Measurements from ENCODE around the gene SYF2.
"Not testable (repeated sequence)": the region's sequence is repeated elsewhere in the genome, so short reads cannot be mapped to it uniquely, and the experiment has no call there.

Gene SYF2

DNA sequence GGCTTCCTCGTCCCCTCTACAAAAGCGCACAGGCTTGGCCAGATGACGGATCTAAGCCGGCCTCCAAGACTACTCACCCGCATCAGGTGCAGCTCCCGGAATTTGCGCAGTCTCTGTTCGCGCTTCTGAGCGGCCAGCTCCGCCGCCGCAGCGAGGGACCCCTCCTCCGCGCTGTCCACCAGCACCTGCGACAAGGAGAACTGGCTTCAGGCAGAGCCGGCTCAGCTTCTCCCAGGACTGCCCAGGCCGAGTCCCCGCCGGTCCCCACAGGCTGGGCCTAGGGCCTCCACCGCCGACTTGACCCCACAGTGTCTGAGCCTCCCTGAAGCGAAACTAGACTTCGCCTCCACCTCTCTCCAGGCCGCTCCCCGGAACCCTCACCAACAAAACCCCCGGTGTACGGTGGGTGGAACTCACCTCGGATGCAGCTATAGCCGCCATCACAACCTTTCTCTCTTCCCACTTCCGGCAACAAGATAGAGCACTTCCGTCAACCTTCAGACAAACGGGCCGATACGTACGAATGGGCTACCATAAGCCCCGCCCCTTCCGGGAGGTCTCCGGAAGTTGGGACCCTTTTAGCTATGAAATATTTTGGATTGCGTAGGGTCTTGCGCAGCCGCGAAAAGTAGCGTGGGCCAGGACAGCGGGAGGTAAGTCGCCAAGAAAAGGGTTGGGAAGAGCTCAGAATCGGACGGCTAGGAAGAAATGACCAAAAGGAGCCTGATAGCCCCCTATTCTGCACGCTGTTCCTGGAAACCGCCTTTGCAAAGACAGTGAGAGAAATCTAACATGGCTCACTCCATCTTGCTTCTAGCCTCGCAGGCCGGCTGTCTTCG is at the start of gene SYF2:
Gene SYF2, minus strand, starts transcription at position 476 of the 839 bp plus-strand sequence. Its CDS starts 35 bp downstream, at position 441.
- peak; percentile 78 to 79 for DNase-seq (ENCODE audit: low read depth in 2 of 2)

DNA sequence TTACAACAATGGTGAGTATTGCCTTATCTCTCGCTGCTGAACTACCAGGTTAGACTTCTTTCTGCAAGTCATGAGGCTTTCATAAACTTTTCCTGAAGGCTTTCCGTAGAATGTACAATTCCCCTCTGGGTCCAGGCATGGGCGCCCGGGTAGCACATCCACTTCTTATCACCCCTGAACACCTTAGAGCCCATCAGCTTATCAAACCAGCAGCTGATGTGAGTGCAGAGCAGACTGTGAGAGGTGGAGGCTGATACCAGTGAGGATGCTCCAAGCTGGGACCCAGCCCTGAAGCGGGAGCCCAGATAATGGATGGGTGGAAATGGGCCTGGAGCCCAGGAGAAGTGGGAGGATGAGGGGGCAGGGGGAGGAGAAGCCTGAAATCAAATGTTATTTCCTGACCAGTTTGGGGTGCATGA is 47.4 kb upstream of the SYF2 start:
- DNase-seq (ENCODE audit: low read depth in 2 of 2), result not testable (repeated sequence)

DNA sequence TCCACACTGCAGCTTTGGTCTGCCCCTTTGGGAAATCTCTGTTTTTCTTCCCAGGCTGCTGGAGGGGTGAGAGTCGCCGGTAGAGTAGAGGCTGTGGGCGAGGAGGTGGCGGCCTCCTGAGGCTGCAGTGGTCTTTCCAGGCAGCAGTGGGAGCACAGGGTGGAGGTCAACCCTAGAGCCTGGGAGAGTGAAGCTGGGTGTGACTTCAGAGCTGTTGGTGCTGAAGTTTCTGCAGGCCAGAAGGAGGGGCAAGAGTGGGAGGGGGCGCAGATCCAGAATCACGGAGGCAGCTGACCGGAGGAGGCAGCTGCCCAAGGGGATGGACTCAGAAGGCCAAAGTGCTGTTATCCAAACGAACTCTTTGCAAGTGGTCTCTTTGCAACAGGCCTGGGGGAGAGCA is 46.5 kb upstream of the SYF2 start:
- not testable (repeated sequence) for DNase-seq (ENCODE audit: low read depth in 2 of 2)

DNA sequence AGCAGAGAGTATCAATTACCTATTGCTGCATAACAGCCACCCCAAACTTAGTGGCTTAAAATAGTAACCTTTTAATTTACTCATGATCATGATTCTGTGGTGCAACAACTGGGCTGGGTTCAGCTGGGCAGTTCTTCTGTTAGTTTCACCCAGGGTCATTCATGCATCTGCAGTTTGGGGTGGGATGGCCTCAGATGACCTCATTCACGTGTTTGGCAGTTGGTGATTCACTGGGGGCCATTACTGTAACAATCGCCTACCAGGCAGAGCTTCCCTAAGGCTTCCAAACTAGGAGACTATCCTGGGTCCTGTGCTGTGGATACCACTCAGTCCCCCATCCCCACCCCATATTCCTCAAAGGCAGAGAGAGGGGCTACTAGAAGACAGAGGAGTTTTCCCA is 46.1 kb upstream of the SYF2 start:
- DNase-seq (ENCODE audit: low read depth in 2 of 2), result not testable (repeated sequence)

- not testable (repeated sequence) for DNase-seq (ENCODE audit: low read depth in 2 of 2)
Observed at GRCh38 chr1:25277295-25277694, 45.0 kb upstream of the SYF2 start.

GRCh38 chr1:25275648-25276047 is 43.3 kb upstream of the SYF2 start:
- not testable (repeated sequence) for DNase-seq (ENCODE audit: low read depth in 2 of 2)

DNA sequence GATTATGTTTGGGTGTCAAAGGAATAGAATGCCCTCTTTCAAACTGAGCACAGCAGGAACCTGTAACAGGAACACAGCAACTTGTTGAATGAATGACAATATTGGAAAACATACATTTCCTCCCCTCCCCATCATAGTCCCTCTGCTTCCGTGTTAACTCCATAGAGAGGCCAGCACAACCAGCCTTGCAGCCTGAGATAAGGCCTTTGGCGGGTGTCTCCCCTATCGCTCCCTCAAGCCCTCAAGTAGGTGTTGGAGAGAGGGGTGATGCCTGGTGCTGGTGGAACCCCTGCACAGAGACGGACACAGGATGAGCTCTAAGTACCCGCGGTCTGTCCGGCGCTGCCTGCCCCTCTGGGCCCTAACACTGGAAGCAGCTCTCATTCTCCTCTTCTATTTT is 39.9 kb upstream of the SYF2 start, which contains the start of gene RHD:
Gene RHD, plus strand, starts transcription at position 272 of the 400 bp plus-strand sequence. Its CDS starts 39 bp downstream, at position 311.
- DNase-seq (ENCODE audit: low read depth in 2 of 2), result not testable (repeated sequence)

DNA sequence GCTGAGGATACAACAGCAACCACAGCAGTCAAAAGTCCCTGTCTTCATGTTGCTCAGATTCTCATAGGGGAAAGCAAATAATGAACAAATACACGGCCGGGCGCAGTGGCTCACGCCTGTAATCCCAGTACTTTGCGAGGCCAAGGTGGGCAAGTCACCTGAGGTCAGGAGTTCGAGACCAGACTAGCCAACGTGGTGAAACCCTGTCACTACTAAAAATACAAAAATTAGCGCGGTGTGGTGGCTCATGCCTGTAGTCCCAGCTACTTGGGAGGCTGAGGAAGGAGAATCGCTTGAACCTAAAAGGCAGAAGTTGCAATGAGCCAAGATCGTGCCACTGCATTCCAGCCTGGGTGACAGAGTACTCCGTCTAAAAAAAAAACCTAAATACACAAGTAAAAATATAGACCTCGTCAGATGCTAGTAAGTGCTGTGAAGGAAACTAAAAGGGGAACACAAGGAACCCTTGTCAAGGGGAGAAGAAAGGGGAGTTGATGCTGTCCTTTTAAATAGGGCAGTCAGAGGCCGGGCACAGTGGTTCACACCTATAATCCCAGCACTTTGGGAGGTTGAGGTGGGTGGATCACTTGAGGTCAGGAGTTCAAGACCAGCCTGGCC is 36.0 kb upstream of the SYF2 start:
- DNase-seq (ENCODE audit: low read depth in 2 of 2), result not testable (repeated sequence)

GRCh38 chr1:25267288-25268142 is 35.2 kb upstream of the SYF2 start:
- peak; percentile 92 for DNase-seq (ENCODE audit: low read depth in 2 of 2)

DNA sequence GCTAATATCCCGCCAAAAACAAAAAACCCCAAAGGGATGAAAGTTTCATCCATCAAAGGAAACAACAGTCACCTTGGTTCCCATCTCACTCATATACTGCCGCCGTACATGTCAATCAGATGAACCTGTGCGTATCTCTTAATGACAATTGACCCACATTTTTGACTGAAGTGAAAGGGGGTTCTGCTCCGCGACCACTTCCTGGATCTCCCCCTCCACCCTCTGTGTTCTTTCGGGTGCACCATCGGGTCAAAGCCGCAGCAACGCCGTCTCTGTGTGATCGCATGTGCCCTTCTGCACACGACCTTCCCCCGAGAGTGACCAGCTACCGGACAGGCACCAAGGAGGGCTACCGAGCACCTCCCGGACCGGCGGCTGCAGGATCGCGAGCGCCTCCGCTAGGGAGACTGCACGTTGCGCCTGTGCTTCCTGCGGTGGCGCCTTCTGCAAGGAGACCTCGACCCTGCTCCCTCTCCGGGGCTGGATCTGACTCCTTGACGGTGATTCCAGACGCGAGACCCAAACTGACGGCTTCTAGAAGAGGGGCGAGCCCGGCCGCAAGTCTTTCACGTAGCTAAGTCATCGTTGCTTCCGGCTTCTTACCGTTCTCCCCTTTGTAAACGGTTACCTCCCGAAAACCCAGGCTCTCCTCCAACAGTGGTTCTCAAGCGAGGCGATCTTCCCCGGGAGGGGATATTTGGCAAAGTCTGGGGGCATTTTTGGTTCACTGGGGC is 34.4 kb upstream of the SYF2 start:
- DNase-seq (ENCODE audit: low read depth in 2 of 2), result not testable (repeated sequence)

- not testable (repeated sequence) for DNase-seq (ENCODE audit: low read depth in 2 of 2)
Observed at GRCh38 chr1:25260336-25260735, 28.0 kb upstream of the SYF2 start.

DNA sequence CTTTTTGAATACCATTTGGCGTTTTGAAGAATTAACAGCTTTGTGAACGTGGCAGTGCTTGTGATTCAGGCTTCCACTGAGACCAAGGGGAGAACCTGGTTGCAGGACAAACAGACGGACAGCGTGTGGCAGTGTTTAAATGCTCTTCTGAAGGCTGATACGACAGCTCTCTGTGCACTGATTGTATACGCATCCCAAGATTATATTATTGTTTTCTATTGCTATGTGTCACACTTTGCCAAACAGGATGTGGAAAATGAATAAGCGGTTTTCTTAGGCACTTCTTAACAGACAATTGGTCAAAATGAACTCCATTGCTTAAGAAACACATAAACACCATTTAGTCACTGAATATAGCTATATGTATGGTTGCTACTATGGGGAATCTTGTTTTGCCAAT is 27.5 kb upstream of the SYF2 start:
- DNase-seq (ENCODE audit: low read depth in 2 of 2), result not testable (repeated sequence)

- DNase-seq (ENCODE audit: low read depth in 2 of 2), result no peak
Observed at GRCh38 chr1:25257196-25257595, 24.9 kb upstream of the SYF2 start.

DNA sequence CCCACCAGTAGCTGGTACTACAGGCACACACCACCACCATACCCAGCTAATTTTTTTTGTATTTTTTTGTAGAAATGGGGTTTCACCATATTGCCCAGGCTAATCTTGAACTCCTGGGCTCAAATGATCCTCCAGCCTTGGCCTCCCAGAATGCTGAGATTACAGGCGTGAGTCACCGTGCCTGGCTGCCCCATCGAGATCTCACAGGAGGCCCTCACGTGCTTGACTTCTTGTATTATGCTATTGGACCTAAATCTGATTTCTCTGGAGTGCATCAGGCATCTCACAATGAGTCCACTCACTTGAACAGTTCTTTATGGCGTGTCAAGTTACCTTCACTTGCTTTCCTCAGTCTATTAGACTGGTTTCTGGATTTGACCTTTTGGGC is 24.3 kb upstream of the SYF2 start:
- DNase-seq (ENCODE audit: low read depth in 2 of 2), result no peak

DNA sequence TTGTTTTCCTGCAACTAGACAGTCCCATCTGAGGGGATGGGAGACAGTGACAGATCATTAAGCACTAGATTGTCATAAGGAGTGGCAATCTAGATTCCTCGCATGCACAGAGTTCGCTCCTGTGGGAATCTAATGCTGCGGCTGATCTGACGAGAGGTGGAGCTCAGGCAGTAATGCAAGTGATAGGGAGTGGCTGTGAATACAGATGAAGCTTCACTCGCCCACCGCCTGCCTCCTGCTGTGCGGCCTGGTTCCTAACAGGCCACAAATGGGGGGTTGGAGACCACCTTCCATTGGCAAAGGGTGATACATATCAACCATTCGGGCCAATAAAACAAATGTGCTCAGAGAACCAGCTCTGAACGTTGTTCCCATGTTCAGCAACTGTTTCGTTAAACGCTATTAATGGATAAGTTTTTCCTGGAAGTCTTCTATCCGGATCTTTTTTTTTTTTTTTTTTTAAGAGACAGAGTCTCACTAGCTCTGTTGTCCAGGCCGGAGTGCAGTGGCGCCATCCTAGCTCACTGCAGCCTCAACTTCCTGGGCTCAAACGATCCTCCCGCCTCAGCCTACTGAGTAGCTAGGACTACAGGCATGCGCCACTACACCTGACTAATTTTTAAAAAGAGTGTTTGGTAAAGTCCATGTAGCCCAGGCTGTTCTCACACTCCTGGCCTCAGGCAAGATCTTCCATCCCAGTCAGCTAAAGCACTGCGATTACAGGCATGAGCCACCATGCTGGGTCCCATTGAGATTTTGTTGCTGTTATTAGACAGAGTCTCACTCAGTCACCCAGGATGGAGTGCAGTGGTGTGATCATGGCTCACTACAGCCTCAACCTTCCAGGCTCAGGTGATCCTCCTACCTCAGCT is 23.6 kb upstream of the SYF2 start:
- no peak for DNase-seq (ENCODE audit: low read depth in 2 of 2)

DNA sequence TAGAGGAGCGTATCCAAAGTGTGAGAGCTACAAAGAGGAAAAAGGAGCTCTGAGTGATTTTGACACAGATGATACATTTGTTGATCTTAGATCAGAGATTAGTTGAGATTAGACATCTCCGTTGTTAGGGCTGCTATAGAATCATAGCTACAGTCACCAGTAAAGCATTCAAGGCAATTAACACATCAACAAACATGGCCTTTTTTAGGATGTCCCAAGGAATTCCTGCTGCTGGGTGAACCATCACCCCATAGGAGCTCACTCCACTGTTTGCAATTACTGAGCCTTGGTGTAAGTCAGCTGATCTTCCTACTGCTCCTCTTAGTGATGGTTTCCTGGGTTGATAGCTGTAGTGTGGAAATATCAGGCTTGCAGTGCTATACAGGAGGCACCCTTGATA is 21.6 kb upstream of the SYF2 start:
- DNase-seq (ENCODE audit: low read depth in 2 of 2), result no peak

- DNase-seq (ENCODE audit: low read depth in 2 of 2), result no peak
Observed at GRCh38 chr1:25247829-25248754, 15.8 kb upstream of the SYF2 start.

DNA sequence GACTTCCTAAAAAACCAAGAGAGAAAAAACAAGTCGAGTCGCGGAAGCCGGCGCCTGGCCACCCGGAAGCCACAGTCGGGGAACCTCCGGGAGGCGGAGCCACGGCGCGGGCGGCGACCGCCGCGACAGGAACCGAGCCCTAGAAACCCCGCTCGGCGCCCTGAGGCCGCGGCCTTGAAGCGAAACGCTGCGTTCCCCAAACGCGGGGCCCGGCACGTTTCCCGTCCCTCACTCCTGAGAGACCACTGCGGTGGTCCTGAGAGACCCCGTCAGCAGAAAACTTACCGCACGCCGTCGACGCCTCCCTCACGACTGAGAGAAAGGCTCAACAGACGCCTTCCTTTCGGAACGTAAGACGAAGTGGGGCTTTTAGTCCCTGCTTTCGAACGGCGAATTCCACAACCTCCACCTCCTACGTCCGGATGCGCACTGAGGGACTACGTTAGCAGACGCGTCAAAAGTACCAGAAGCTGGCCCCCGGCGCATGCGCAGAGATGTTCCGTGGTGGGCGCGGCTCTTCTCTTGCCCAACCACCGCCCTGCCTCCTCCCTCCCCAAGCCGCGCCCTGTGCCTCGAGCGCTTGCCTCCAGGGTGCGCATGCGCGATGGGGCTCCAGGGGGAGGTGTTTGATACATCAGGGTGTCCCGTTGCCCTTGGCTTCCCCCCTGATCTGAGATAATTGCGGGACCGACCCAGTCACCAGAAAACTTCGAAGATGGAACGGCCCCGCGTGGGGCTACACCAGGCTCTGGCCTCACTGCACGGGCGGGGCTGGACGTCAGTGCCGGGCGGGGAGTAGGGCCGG is 14.9 kb upstream of the SYF2 start, which contains the start of gene RSRP1:
Gene RSRP1, minus strand, starts transcription at position 431 of the 805 bp plus-strand sequence. CDS start 491 bp downstream, outside the sequence.
- peak; percentile 99 to 100 for DNase-seq (ENCODE audit: low read depth in 2 of 2)

Data from stimulated activated CD4-positive, alpha-beta T cell treated with anti-CD3 and anti-CD28 coated beads, Interleukin-1b, Interleukin-23, amount 100 ng/mL, for 4 hours (primary cell).